Activated naive CD8-positive, alpha-beta T cell treated with anti-CD3 and anti-CD28 coated beads, Interleukin-2, amount 50 U/mL, for 16 hours (primary cell): ENCODE data around the gene CHEK1.
"Not testable (repeated sequence)": the region's sequence is repeated elsewhere in the genome, so short reads cannot be mapped to it uniquely, and the experiment has no call there.

Experiments used
- DNase-seq: peaks from one replicate; pipeline ENCODE4 v3.0.0-alpha.2; 2020; ENCODE audit warnings: low read depth, low spot score

Gene CHEK1

GRCh38 chr11:125701018-125701610 lies 76.2 kb downstream of the CHEK1 start:
- no peak for DNase-seq

GRCh38 chr11:125701858-125702621 lies 77.1 kb downstream of the CHEK1 start:
- no peak for DNase-seq

- DNase-seq = not testable (repeated sequence)
Observed at GRCh38 chr11:125704686-125705085, 79.7 kb downstream of the CHEK1 start.

GRCh38 chr11:125720781-125721180 lies 95.8 kb downstream of the CHEK1 start:
- no peak for DNase-seq

GRCh38 chr11:125724125-125724524 lies 99.2 kb downstream of the CHEK1 start:
- no peak for DNase-seq
